ENCODE results near the gene SCAP.

SCAP gene

DNA sequence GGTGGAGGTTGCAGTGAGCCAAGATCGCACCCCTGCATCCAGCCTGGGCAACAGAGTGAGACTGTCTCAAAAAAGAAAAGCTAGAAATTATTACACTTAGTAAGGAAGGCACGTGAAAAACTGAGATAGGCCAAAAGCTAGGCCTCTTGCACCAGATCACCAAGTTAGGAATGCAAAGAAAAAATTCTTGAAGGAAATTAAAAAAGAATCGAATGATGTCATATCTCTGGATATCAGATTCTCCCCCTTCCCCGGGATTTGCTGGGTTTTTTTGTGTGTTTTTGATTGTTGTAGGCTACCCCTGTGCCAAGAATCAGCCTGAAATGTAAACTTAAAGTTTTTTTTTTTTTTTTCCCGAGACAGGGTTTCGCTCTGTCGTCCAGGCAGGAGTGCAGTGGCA lies 77.5 kb downstream of the SCAP start:
- Histone ChIP-seq H3K27ac (ENCODE audit: low read length) (no peak overlapping the region), H3K27me3 (ENCODE audit: insufficient read depth, low read length, poor library complexity) (no peaks in the 10 kb centered on the region), H3K36me3 (ENCODE audit: insufficient read depth, low read length) (peaks cover 60% of the 10 kb centered on the region), H3K79me2 (ENCODE audit: insufficient read depth, low read length) (peaks cover 76% of the 10 kb centered on the region), H3K4me2 (ENCODE audit: insufficient read depth, low read length) (no peak overlapping the region), H2AFZ (ENCODE audit: low read depth, low read length) (no peak overlapping the region), H4K20me1 (ENCODE audit: insufficient read depth, low read length) (peaks cover 34% of the 10 kb centered on the region; the same call in 1 of the 2 replicates), H3K9ac (ENCODE audit: low read depth, low read length) (no peak overlapping the region), H3K4me3 (ENCODE audit: low read depth in 1 of 2, low read length in 2 of 2) (no peak overlapping the region), H3K9me3 (ENCODE audit: insufficient read depth, low read length, severe bottlenecking) (no peaks in the 10 kb centered on the region), H3K4me1 (ENCODE audit: insufficient read depth, low read length) (no peaks in the 10 kb centered on the region)
- DNase-seq, result no peak
- ATAC-seq (ENCODE audit: insufficient read depth, low read depth), result no peak
- TF ChIP-seq, protein P1, sequence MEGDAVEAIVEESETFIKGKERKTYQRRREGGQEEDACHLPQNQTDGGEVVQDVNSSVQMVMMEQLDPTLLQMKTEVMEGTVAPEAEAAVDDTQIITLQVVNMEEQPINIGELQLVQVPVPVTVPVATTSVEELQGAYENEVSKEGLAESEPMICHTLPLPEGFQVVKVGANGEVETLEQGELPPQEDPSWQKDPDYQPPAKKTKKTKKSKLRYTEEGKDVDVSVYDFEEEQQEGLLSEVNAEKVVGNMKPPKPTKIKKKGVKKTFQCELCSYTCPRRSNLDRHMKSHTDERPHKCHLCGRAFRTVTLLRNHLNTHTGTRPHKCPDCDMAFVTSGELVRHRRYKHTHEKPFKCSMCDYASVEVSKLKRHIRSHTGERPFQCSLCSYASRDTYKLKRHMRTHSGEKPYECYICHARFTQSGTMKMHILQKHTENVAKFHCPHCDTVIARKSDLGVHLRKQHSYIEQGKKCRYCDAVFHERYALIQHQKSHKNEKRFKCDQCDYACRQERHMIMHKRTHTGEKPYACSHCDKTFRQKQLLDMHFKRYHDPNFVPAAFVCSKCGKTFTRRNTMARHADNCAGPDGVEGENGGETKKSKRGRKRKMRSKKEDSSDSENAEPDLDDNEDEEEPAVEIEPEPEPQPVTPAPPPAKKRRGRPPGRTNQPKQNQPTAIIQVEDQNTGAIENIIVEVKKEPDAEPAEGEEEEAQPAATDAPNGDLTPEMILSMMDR (IDR thresholded peaks at IDR 0.05; ENCODE audit: borderline replicate concordance, extremely low read depth, low read length, poor library complexity, severe bottlenecking), result no peak
- TF ChIP-seq EZH2 (IDR thresholded peaks at IDR 0.05; ENCODE audit: borderline replicate concordance, low read depth, low read length, severe bottlenecking), result no peak

GRCh38 chr3:47394881-47395280 lies 80.9 kb downstream of the SCAP start:
- Histone ChIP-seq H3K36me3 (ENCODE audit: insufficient read depth, low read length) (peaks cover 53% of the 10 kb centered on the region), H3K27me3 (ENCODE audit: insufficient read depth, low read length, poor library complexity) (no peaks in the 10 kb centered on the region), H4K20me1 (ENCODE audit: insufficient read depth, low read length) (peaks cover 56% of the 10 kb centered on the region; the same call in 1 of the 2 replicates), H2AFZ (ENCODE audit: low read depth, low read length) (no peak overlapping the region), H3K79me2 (ENCODE audit: insufficient read depth, low read length) (peaks cover 94% of the 10 kb centered on the region), H3K9ac (ENCODE audit: low read depth, low read length) (no peak overlapping the region), H3K27ac (ENCODE audit: low read length) (no peak overlapping the region), H3K9me3 (ENCODE audit: insufficient read depth, low read length, severe bottlenecking) (no peaks in the 10 kb centered on the region), H3K4me2 (ENCODE audit: insufficient read depth, low read length) (no peak overlapping the region), H3K4me3 (ENCODE audit: low read depth in 1 of 2, low read length in 2 of 2) (no peak overlapping the region), H3K4me1 (ENCODE audit: insufficient read depth, low read length) (no peaks in the 10 kb centered on the region)
- DNase-seq (no peak), ATAC-seq (ENCODE audit: insufficient read depth, low read depth) (no peak)
- TF ChIP-seq, protein P1 (IDR thresholded peaks at IDR 0.05; ENCODE audit: borderline replicate concordance, extremely low read depth, low read length, poor library complexity, severe bottlenecking), result no peak
- TF ChIP-seq EZH2 (IDR thresholded peaks at IDR 0.05; ENCODE audit: borderline replicate concordance, low read depth, low read length, severe bottlenecking), result no peak

DNA sequence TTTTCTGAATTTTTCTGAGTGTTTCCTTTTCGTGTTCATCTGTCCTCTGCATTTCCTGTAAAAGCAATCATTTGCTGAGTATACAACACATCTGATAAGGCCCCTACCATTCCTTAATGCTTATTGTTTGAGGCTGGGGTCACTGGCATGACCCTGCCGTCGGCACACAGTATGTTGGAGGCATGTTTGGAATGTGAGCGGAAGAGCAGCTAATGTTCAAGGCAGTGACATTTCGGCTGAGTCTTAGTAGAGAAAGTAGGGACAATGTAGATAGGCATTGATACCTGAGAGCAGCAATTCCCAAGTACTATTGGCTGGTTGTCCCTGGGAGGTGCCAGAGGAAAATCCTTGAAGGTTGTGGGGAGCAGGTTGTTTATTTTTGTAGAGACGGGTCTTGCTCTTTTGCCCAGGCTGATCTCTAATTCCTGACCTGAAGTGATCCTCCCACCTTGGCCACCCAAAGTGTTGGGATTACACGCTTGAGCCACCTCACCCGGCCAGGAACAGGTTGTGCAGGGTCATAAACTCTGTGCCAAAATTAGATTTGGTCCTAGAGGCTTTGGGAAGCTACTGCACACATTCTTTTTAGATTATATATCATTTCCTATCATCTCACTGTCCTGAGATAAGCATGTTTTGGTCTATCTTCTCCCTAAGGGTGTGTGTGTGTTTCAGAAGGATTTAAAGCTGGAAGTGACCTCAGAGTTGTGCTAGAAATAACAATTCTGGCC lies 81.4 kb downstream of the SCAP start:
- TF ChIP-seq, protein P1 (IDR thresholded peaks at IDR 0.05; ENCODE audit: borderline replicate concordance, extremely low read depth, low read length, poor library complexity, severe bottlenecking), result no peak
- no peak for TF ChIP-seq EZH2 (IDR thresholded peaks at IDR 0.05; ENCODE audit: borderline replicate concordance, low read depth, low read length, severe bottlenecking)
- Histone ChIP-seq H3K27me3 (ENCODE audit: insufficient read depth, low read length, poor library complexity) (no peaks in the 10 kb centered on the region), H4K20me1 (ENCODE audit: insufficient read depth, low read length) (peaks cover 52% of the 10 kb centered on the region; the same call in 1 of the 2 replicates), H3K79me2 (ENCODE audit: insufficient read depth, low read length) (peaks cover 91% of the 10 kb centered on the region), H2AFZ (ENCODE audit: low read depth, low read length) (no peak overlapping the region), H3K9ac (ENCODE audit: low read depth, low read length) (no peak overlapping the region), H3K4me2 (ENCODE audit: insufficient read depth, low read length) (no peak overlapping the region), H3K36me3 (ENCODE audit: insufficient read depth, low read length) (peaks cover 48% of the 10 kb centered on the region), H3K4me3 (ENCODE audit: low read depth in 1 of 2, low read length in 2 of 2) (no peak overlapping the region), H3K9me3 (ENCODE audit: insufficient read depth, low read length, severe bottlenecking) (no peaks in the 10 kb centered on the region), H3K4me1 (ENCODE audit: insufficient read depth, low read length) (no peaks in the 10 kb centered on the region), H3K27ac (ENCODE audit: low read length) (no peak overlapping the region)
- DNase-seq (no peak), ATAC-seq (ENCODE audit: insufficient read depth, low read depth) (no peak)

Data from DND-41 (cell line).